ENCODE data around the gene ATP11C. TPM values are rescaled to one million over a fixed set of nuclear protein-coding genes. Genes with fewer than 3 reads are reported as not detected.

ATP11C gene
- total and polyA plus RNA-seq, 2 of the 4 experiments (the other 2 are of a cell fraction): 19.3 to 40.0 TPM

DNA sequence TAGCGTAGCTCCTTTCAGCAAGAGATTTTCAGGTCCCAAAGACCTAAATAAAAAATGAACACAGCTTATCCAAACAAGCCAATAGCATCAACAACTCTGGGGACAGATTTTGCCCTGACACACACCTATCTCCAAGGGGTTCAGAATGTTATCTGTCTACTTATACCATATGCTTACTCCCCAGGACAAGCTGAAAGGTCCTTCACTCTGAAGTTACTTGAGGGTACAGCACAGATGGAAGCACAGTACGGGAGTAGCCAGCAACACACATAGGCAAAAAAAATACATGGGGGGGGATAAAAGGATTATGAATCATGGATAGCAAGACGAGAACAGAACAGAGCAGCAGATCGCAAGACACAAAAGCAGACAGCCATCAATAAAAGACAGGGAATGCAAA is 134.2 kb downstream of the ATP11C start:
- H4K8ac ChIP-seq (ENCODE audit: low read depth in 2 of 2, low read length in 2 of 2): no peak overlapping the region
- H3K79me1 ChIP-seq (ENCODE audit: low read depth in 1 of 2, low read length in 2 of 2): no peaks in the 10 kb centered on the region
- H3K9me3 ChIP-seq (ENCODE audit: control insufficient read depth, insufficient read depth, low read length): no peaks in the 10 kb centered on the region
- no peak overlapping the region for H4K91ac ChIP-seq (ENCODE audit: insufficient read depth, low read depth, low read length)
- no peak overlapping the region for H3K18ac ChIP-seq (ENCODE audit: low read depth, low read length)
- no peak for ATAC-seq (ENCODE audit: low read depth)
- H3K4me1 ChIP-seq (ENCODE audit: control insufficient read depth, insufficient read depth, low read length): no peaks in the 10 kb centered on the region
- ChIA-PET CTCF (no interaction called here), POLR2A (ENCODE audit: unreplicated experiment) (no interaction called here)
- no peaks in the 10 kb centered on the region for H3K9me1 ChIP-seq (ENCODE audit: insufficient read depth, low read length)
- no peaks in the 10 kb centered on the region for H3K27me3 ChIP-seq (ENCODE audit: control insufficient read depth, insufficient read depth, low read length)
- WGBS, 2 experiments (ENCODE audit: extremely low coverage in 2 of 2, insufficient read length in 1 of 2): no CpG with 5 or more reads among the region's 4 CpGs
- H2AK9ac ChIP-seq (replicated peaks; ENCODE audit: low read depth, low read length, poor library complexity): no peak overlapping the region
- H3K56ac ChIP-seq (ENCODE audit: extremely low read depth, insufficient read depth, low read length): no peak overlapping the region
- DNase-seq: no peak
- H2BK15ac ChIP-seq (ENCODE audit: low read depth, low read length): no peak overlapping the region
- H3K23ac ChIP-seq (ENCODE audit: low read depth, low read length): no peak overlapping the region
- no peak overlapping the region for H3K27ac ChIP-seq (ENCODE audit: insufficient read depth, low read length)
- H2BK120ac ChIP-seq (ENCODE audit: low read depth, low read length): no peak overlapping the region
- BruUV-seq (replicated peaks): no TSS peak
- no peak overlapping the region for H2BK5ac ChIP-seq (ENCODE audit: low read depth, low read length, poor library complexity, severe bottlenecking)
- H2BK20ac ChIP-seq (ENCODE audit: low read depth, low read length): no peak overlapping the region
- H2AK5ac ChIP-seq (ENCODE audit: low read depth, low read length): no peak overlapping the region
- H3K4me2 ChIP-seq (ENCODE audit: low read depth, low read length): no peak overlapping the region
- H3K4me3 ChIP-seq (ENCODE audit: insufficient read depth, low read depth, low read length): no peak overlapping the region
- no peak overlapping the region for H3K14ac ChIP-seq (replicated peaks; ENCODE audit: low read depth, low read length)
- H3K36me3 ChIP-seq (ENCODE audit: control insufficient read depth, insufficient read depth, low read length): peaks cover 2% of the 10 kb centered on the region; the same call in 1 of the 2 replicates
- no peak overlapping the region for H4K5ac ChIP-seq (ENCODE audit: low read depth, low read length)
- no peak overlapping the region for H2AFZ ChIP-seq (replicated peaks; ENCODE audit: low read length, poor library complexity)
- intact Hi-C loops (cut with micrococcal nuclease): no loop called here
- dilution Hi-C loops (cut with HindIII; ENCODE audit: low sequenced_read_pairs, unreplicated experiment): no loop called here
- no peak for TF ChIP-seq POLR2A (IDR thresholded peaks at IDR 0.05; ENCODE audit: low read depth, low read length)
- no peak for TF ChIP-seq MAFK (IDR thresholded peaks at IDR 0.05; ENCODE audit: low read depth, low read length)
- TF ChIP-seq SMC3 (IDR thresholded peaks at IDR 0.05; ENCODE audit: low read depth, low read length): no peak
- TF ChIP-seq, protein P1, sequence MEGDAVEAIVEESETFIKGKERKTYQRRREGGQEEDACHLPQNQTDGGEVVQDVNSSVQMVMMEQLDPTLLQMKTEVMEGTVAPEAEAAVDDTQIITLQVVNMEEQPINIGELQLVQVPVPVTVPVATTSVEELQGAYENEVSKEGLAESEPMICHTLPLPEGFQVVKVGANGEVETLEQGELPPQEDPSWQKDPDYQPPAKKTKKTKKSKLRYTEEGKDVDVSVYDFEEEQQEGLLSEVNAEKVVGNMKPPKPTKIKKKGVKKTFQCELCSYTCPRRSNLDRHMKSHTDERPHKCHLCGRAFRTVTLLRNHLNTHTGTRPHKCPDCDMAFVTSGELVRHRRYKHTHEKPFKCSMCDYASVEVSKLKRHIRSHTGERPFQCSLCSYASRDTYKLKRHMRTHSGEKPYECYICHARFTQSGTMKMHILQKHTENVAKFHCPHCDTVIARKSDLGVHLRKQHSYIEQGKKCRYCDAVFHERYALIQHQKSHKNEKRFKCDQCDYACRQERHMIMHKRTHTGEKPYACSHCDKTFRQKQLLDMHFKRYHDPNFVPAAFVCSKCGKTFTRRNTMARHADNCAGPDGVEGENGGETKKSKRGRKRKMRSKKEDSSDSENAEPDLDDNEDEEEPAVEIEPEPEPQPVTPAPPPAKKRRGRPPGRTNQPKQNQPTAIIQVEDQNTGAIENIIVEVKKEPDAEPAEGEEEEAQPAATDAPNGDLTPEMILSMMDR (conservative IDR thresholded peaks at IDR 0.05; ENCODE audit: low read depth, low read length): no peak
- TF ChIP-seq, protein P2, sequence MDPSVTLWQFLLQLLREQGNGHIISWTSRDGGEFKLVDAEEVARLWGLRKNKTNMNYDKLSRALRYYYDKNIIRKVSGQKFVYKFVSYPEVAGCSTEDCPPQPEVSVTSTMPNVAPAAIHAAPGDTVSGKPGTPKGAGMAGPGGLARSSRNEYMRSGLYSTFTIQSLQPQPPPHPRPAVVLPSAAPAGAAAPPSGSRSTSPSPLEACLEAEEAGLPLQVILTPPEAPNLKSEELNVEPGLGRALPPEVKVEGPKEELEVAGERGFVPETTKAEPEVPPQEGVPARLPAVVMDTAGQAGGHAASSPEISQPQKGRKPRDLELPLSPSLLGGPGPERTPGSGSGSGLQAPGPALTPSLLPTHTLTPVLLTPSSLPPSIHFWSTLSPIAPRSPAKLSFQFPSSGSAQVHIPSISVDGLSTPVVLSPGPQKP (IDR thresholded peaks at IDR 0.05; ENCODE audit: borderline replicate concordance, low read depth, low read length): no peak
- no peak for TF ChIP-seq FOS (IDR thresholded peaks at IDR 0.05; ENCODE audit: low read depth, low read length)
- no peak for TF ChIP-seq CEBPB (IDR thresholded peaks at IDR 0.05; ENCODE audit: low read depth, low read length)
- no peak for TF ChIP-seq CHD1 (IDR thresholded peaks at IDR 0.05; ENCODE audit: low read depth, low read length)
- no peak for TF ChIP-seq MAZ (IDR thresholded peaks at IDR 0.05; ENCODE audit: borderline replicate concordance, low read depth, low read length)
- no peak for TF ChIP-seq RCOR1 (IDR thresholded peaks at IDR 0.05; ENCODE audit: insufficient replicate concordance, low read length)
- no peak for TF ChIP-seq MXI1 (IDR thresholded peaks at IDR 0.05; ENCODE audit: borderline replicate concordance, low read depth, low read length)
- no peak for TF ChIP-seq NFE2L2 (IDR thresholded peaks at IDR 0.05; ENCODE audit: low read depth, low read length)
- no peak for TF ChIP-seq BHLHE40 (IDR thresholded peaks at IDR 0.05; ENCODE audit: low read depth, low read length)
- no peak for TF ChIP-seq RAD21 (IDR thresholded peaks at IDR 0.05; ENCODE audit: low read length)
- TF ChIP-seq USF2 (IDR thresholded peaks at IDR 0.05; ENCODE audit: low read depth, low read length): no peak
- in situ Hi-C loops (cut with MboI; ENCODE audit: low sequenced_read_pairs): no loop called here
- H3K9ac ChIP-seq (ENCODE audit: low read depth, low read length): no peak overlapping the region
- H4K20me1 ChIP-seq (ENCODE audit: insufficient read depth, low read length): no peaks in the 10 kb centered on the region
- H3K4ac ChIP-seq (ENCODE audit: low read depth, low read length): no peak overlapping the region
